Dendritic cell treated with granulocyte-macrophage colony-stimulating factor and Interleukin-4, amounts not matched to agents 40 ng/mL and 50 ng/mL, for 4 days (primary cell): ENCODE measurements around the gene NDNF.

ENCODE experiments used
- H3K27ac Mint-ChIP-seq: one replicate; pipeline ENCODE4 v1.8.0; 2022; ENCODE audit warnings: mild to moderate bottlenecking, mixed read lengths
- H3K27me3 Mint-ChIP-seq: one replicate; pipeline ENCODE4 v1.8.0; 2022; ENCODE audit warnings: mild to moderate bottlenecking, mixed read lengths
- H3K36me3 Mint-ChIP-seq: one replicate; pipeline ENCODE4 v1.8.0; 2022; ENCODE audit warnings: low read depth, mixed read lengths
- H3K4me1 Mint-ChIP-seq: one replicate; pipeline ENCODE4 v1.8.0; 2022; ENCODE audit warnings: low read depth, mixed read lengths
- H3K4me3 Mint-ChIP-seq: one replicate; pipeline ENCODE4 v1.8.0; 2022; ENCODE audit warnings: mild to moderate bottlenecking, moderate library complexity, mixed read lengths
- H3K9me3 Mint-ChIP-seq: one replicate; pipeline ENCODE4 v1.8.0; 2022; ENCODE audit warnings: mixed read lengths
- intact Hi-C: fragments of 100-400 bp; cut with micrococcal nuclease; formaldehyde crosslinking; loops from one replicate; pipeline ENCODE4 v1.15.0; 2022

Gene NDNF

GRCh38 chr4:121057466-121057922 is 14.8 kb downstream of the NDNF start:
- no peaks in the 10 kb centered on the region for H3K36me3 Mint-ChIP-seq
- peaks cover 11% of the 10 kb centered on the region for H3K4me1 Mint-ChIP-seq
- H3K9me3 Mint-ChIP-seq, result no peaks in the 10 kb centered on the region
- intact Hi-C loops, result no loop called here
- H3K27ac Mint-ChIP-seq, result no peak overlapping the region
- H3K4me3 Mint-ChIP-seq, result no peak overlapping the region
- H3K27me3 Mint-ChIP-seq, result peaks cover 18% of the 10 kb centered on the region

DNA sequence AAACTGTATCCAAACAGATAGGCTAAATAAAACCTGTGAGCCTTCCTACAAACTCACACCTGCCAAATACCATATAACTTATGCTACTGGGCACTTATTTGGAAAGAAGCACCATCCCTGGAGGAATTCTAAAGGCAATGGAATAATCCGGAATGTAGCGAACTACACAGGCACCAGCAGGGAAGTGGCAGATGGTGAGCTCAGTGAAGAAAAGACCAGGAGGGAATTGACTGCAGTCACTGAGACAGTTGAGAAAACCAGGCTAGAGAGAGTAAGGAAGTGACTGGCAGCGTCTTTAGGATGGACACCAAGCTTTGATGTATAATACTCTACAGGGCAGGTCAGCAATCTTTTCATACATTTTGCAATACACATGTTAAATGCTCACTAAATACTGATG is 16.3 kb downstream of the NDNF start:
- peaks cover 18% of the 10 kb centered on the region for H3K27me3 Mint-ChIP-seq

DNA sequence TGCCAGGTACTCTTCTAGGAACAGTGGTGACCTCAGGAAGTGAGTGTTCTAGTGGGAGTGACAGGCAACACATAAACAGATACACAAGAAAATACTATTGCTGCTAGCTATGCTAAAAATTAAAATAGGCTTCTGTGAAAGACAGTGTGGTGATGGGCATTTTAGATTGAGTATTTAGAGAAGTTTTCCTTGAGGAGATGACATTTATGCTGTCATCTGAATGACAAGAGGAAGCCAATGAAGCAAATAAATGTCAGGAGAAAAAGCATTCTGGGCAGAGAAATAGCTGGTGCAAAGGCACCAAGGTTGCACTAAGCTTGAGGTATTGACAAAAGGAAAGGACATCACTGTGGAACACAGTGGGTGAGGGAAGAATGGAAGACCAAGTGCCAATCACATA is 18.0 kb downstream of the NDNF start:
- no peaks in the 10 kb centered on the region for H3K36me3 Mint-ChIP-seq
- no peaks in the 10 kb centered on the region for H3K9me3 Mint-ChIP-seq
- H3K27me3 Mint-ChIP-seq, result peaks cover 18% of the 10 kb centered on the region
- peaks cover 11% of the 10 kb centered on the region for H3K4me1 Mint-ChIP-seq
- intact Hi-C loops, result no loop called here
- H3K4me3 Mint-ChIP-seq, result no peak overlapping the region
- H3K27ac Mint-ChIP-seq, result no peak overlapping the region

More for the DNA sequence above, 16.3 kb downstream of the NDNF start:
- Mint-ChIP-seq H3K4me3 (no peak overlapping the region), H3K4me1 (peaks cover 11% of the 10 kb centered on the region), H3K36me3 (no peaks in the 10 kb centered on the region), H3K27ac (no peak overlapping the region), H3K9me3 (no peaks in the 10 kb centered on the region)
- intact Hi-C loops, result no loop called here

GRCh38 chr4:121053601-121054143 is 18.7 kb downstream of the NDNF start:
- Mint-ChIP-seq H3K36me3 (no peaks in the 10 kb centered on the region), H3K4me1 (peaks cover 11% of the 10 kb centered on the region), H3K4me3 (no peak overlapping the region), H3K9me3 (no peaks in the 10 kb centered on the region), H3K27me3 (peaks cover 16% of the 10 kb centered on the region), H3K27ac (no peak overlapping the region)
- intact Hi-C loops, result no loop called here

- H3K27ac Mint-ChIP-seq, result no peak overlapping the region
- no peak overlapping the region for H3K4me3 Mint-ChIP-seq
- no peaks in the 10 kb centered on the region for H3K36me3 Mint-ChIP-seq
- peaks cover 4% of the 10 kb centered on the region for H3K4me1 Mint-ChIP-seq
- H3K27me3 Mint-ChIP-seq, result peaks cover 4% of the 10 kb centered on the region
- intact Hi-C loops, result no loop called here
- no peaks in the 10 kb centered on the region for H3K9me3 Mint-ChIP-seq
Observed at GRCh38 chr4:121050300-121050699, 22.0 kb downstream of the NDNF start.

GRCh38 chr4:121049072-121049599 is 23.2 kb downstream of the NDNF start:
- intact Hi-C loops, result no loop called here
- no peaks in the 10 kb centered on the region for H3K9me3 Mint-ChIP-seq
- peaks cover 9% of the 10 kb centered on the region for H3K27me3 Mint-ChIP-seq
- no peaks in the 10 kb centered on the region for H3K4me1 Mint-ChIP-seq
- H3K27ac Mint-ChIP-seq, result no peak overlapping the region
- no peaks in the 10 kb centered on the region for H3K36me3 Mint-ChIP-seq
- no peak overlapping the region for H3K4me3 Mint-ChIP-seq

DNA sequence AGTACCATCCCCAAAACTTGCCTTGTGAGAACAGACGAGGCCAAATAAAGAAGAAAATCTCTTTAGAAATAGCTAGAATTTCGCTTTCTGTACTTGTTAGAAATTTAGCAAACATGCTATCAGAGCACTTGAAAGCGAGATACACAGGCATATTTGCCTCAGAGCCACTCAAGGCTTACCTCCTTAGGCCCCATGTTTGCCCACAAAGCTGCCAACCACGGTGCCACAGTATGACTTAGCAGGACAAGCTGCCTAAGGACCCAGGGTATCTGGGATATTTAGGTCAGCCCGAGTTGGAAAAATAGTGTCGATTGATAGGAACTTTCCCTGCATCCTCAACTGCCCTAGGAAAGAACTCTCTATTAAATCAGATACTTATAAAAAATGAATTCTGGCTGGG is 24.2 kb downstream of the NDNF start:
- H3K4me3 Mint-ChIP-seq, result no peak overlapping the region
- no peaks in the 10 kb centered on the region for H3K36me3 Mint-ChIP-seq
- no peak overlapping the region for H3K27ac Mint-ChIP-seq
- H3K4me1 Mint-ChIP-seq, result no peaks in the 10 kb centered on the region
- H3K27me3 Mint-ChIP-seq, result peaks cover 7% of the 10 kb centered on the region
- no peaks in the 10 kb centered on the region for H3K9me3 Mint-ChIP-seq
- intact Hi-C loops, result no loop called here

- peaks cover 10% of the 10 kb centered on the region for H3K27me3 Mint-ChIP-seq
- no peaks in the 10 kb centered on the region for H3K4me1 Mint-ChIP-seq
- no peaks in the 10 kb centered on the region for H3K9me3 Mint-ChIP-seq
- H3K27ac Mint-ChIP-seq, result no peak overlapping the region
- H3K4me3 Mint-ChIP-seq, result no peak overlapping the region
- intact Hi-C loops, result no loop called here
- H3K36me3 Mint-ChIP-seq, result no peaks in the 10 kb centered on the region
Observed at GRCh38 chr4:121041307-121042090, 30.8 kb downstream of the NDNF start.

- H3K9me3 Mint-ChIP-seq, result no peaks in the 10 kb centered on the region
- no peak overlapping the region for H3K4me3 Mint-ChIP-seq
- no peaks in the 10 kb centered on the region for H3K36me3 Mint-ChIP-seq
- H3K27ac Mint-ChIP-seq, result no peak overlapping the region
- H3K4me1 Mint-ChIP-seq, result no peaks in the 10 kb centered on the region
- intact Hi-C loops, result no loop called here
- H3K27me3 Mint-ChIP-seq, result no peaks in the 10 kb centered on the region
Observed at GRCh38 chr4:121034017-121034416, 38.3 kb downstream of the NDNF start.

GRCh38 chr4:121030711-121031110 is 41.6 kb downstream of the NDNF start:
- H3K27ac Mint-ChIP-seq, result no peak overlapping the region
- intact Hi-C loops, result no loop called here
- no peaks in the 10 kb centered on the region for H3K27me3 Mint-ChIP-seq
- no peaks in the 10 kb centered on the region for H3K36me3 Mint-ChIP-seq
- H3K9me3 Mint-ChIP-seq, result no peaks in the 10 kb centered on the region
- H3K4me1 Mint-ChIP-seq, result no peaks in the 10 kb centered on the region
- no peak overlapping the region for H3K4me3 Mint-ChIP-seq

- Mint-ChIP-seq H3K27ac (no peak overlapping the region), H3K9me3 (no peaks in the 10 kb centered on the region), H3K4me1 (no peaks in the 10 kb centered on the region), H3K4me3 (no peak overlapping the region), H3K36me3 (no peaks in the 10 kb centered on the region), H3K27me3 (no peaks in the 10 kb centered on the region)
- intact Hi-C loops, result no loop called here
Observed at GRCh38 chr4:121030131-121030530, 42.2 kb downstream of the NDNF start.

- intact Hi-C loops, result no loop called here
- Mint-ChIP-seq H3K4me3 (no peak overlapping the region), H3K27me3 (no peaks in the 10 kb centered on the region), H3K36me3 (no peaks in the 10 kb centered on the region), H3K4me1 (no peaks in the 10 kb centered on the region), H3K27ac (no peak overlapping the region), H3K9me3 (no peaks in the 10 kb centered on the region)
Observed at GRCh38 chr4:121026034-121026433, 46.3 kb downstream of the NDNF start.

DNA sequence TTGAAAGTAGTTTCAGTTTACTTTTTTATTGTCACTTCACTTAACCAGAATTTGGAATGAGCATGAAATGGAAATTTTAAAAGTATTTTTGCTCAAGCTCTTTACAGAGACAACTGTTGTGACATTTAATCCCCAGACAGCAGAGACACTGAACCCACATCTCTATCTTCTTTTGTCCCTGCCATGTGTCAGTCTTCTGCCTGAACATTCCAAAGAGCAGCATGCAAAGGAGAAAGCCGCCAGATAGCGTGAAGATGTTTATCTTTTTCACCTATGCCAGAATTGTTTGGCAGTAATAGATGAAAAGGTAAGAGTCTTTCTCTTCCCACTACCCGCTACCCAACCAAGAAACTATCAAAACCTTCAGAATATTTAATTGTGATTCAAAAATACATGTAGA is 46.8 kb downstream of the NDNF start:
- H3K4me1 Mint-ChIP-seq, result no peaks in the 10 kb centered on the region
- no peaks in the 10 kb centered on the region for H3K27me3 Mint-ChIP-seq
- H3K36me3 Mint-ChIP-seq, result no peaks in the 10 kb centered on the region
- no peak overlapping the region for H3K27ac Mint-ChIP-seq
- no peaks in the 10 kb centered on the region for H3K9me3 Mint-ChIP-seq
- H3K4me3 Mint-ChIP-seq, result no peak overlapping the region
- intact Hi-C loops, result no loop called here

DNA sequence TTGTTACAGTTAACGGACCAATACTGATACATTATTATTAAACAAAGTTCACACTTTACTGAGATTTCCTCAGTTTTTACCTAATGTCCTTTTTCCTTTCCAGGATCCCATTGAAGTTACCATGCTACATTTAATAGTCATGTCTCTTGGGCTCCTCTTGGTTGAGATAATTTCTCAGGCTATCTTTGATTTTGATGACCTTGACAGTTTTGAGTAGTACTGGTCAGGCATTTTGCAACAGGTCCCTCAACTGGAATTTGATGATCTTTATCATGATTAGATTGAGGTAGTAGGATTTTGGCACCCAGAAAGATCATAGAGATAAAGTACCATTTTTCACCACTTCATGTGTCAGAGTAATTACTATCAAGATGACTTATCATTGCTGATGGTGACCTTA is 53.8 kb downstream of the NDNF start:
- intact Hi-C loops, result no loop called here
- no peak overlapping the region for H3K4me3 Mint-ChIP-seq
- no peaks in the 10 kb centered on the region for H3K27me3 Mint-ChIP-seq
- no peaks in the 10 kb centered on the region for H3K4me1 Mint-ChIP-seq
- H3K9me3 Mint-ChIP-seq, result no peaks in the 10 kb centered on the region
- H3K27ac Mint-ChIP-seq, result no peak overlapping the region
- no peaks in the 10 kb centered on the region for H3K36me3 Mint-ChIP-seq
